T-cell (primary cell): ENCODE data around the gene USHBP1. TPM values are rescaled to one million over a fixed set of nuclear protein-coding genes. Genes with fewer than 3 reads are reported as not detected.

Experiments
- ATAC-seq, 4 experiments: fragments of 200-7000 bp in 3 of 4; fragments of 150-1000 bp in 1 of 4; cut with Tn5 transposase; replicated peaks in 1 of 4; 1 replicate in 3 of 4; 2 replicates in 1 of 4; pipeline ENCODE4 v1.10.0; 2021; ENCODE audit warnings: moderate library complexity in 3 of 4, mild to moderate bottlenecking in 2 of 4, moderate number of reproducible peaks in 1 of 4
- CTCF ChIA-PET, 2 donors: fragments of 300-600 bp; sonication (Branson Sonifier 250); formaldehyde crosslinking; loops; one replicate each; lab custom pipeline; 2022; ENCODE audit warnings: antibody characterized with exemption in 2 of 2; lab: Charles Lee
- POLR2A ChIA-PET, 2 donors: fragments of 300-600 bp; sonication (Branson Sonifier 250); formaldehyde crosslinking; loops; one replicate each; lab custom pipeline; 2022; ENCODE audit warnings: antibody characterized with exemption in 2 of 2; lab: Charles Lee
- DNase-seq, 35 experiments: peaks; one replicate each; pipeline versions ENCODE4 v3.0.0 to v3.0.0-alpha.2; 2013 to 2023
- H3K27ac ChIP-seq: one replicate; pipeline ENCODE4 v1.5.1; 2013; ENCODE audit warnings: low read length
- H3K27me3 ChIP-seq, 2 experiments: replicated peaks in 1 of 2; 1 replicate in 1 of 2; 2 replicates in 1 of 2; pipeline versions ENCODE4 v1.6.1 to v1.7.0; 2013; ENCODE audit warnings: low read length in 1 of 2, mixed read lengths in 1 of 2; ENCODE audit not compliant: control insufficient read depth in 2 of 2, insufficient read depth in 2 of 2; ENCODE audit errors: extremely low read depth in 1 of 2
- H3K36me3 ChIP-seq, 2 donors: 1 replicate in 1 of 2; 2 replicates in 1 of 2; pipeline versions ENCODE4 v1.6.1 to v1.7.0; 2013; ENCODE audit warnings: low read length in 1 of 2; ENCODE audit not compliant: control insufficient read depth in 2 of 2, insufficient read depth in 1 of 2; ENCODE audit errors: extremely low read depth in 1 of 2
- H3K4me1 ChIP-seq, 2 experiments: 1 replicate in 1 of 2; 2 replicates in 1 of 2; pipeline versions ENCODE4 v1.6.1 to v1.7.0; 2013; ENCODE audit warnings: low read length in 2 of 2, mixed read lengths in 1 of 2; ENCODE audit not compliant: insufficient read depth in 2 of 2, control insufficient read depth in 1 of 2; ENCODE audit errors: extremely low read depth in 1 of 2
- H3K4me3 ChIP-seq, 2 donors: 1 replicate in 1 of 2; 2 replicates in 1 of 2; pipeline versions ENCODE4 v1.5.1 to v1.7.0; 2013; ENCODE audit warnings: mild to moderate bottlenecking in 2 of 2, low read length in 1 of 2, moderate library complexity in 1 of 2; ENCODE audit not compliant: control insufficient read depth in 1 of 2; ENCODE audit errors: extremely low read depth in 1 of 2
- H3K9me3 ChIP-seq: 2 replicates; pipeline ENCODE4 v1.7.0; 2013
- H3K27ac Mint-ChIP-seq, 2 donors: one replicate each; pipeline ENCODE4 v1.8.0; 2020 to 2021; ENCODE audit warnings: mild to moderate bottlenecking in 2 of 2, mixed read lengths in 2 of 2
- H3K27me3 Mint-ChIP-seq, 2 donors: one replicate each; pipeline ENCODE4 v1.8.0; 2021 to 2022; ENCODE audit warnings: mixed read lengths in 2 of 2
- H3K36me3 Mint-ChIP-seq: one replicate; pipeline ENCODE4 v1.8.0; 2021; ENCODE audit warnings: mixed read lengths
- H3K4me1 Mint-ChIP-seq, 3 donors: one replicate each; pipeline ENCODE4 v1.8.0; 2020 to 2022; ENCODE audit warnings: mixed read lengths in 3 of 3, mild to moderate bottlenecking in 1 of 3
- H3K4me3 Mint-ChIP-seq, 3 donors: one replicate each; pipeline ENCODE4 v1.8.0; 2020 to 2022; ENCODE audit warnings: mild to moderate bottlenecking in 3 of 3, mixed read lengths in 3 of 3, moderate library complexity in 3 of 3
- H3K9me3 Mint-ChIP-seq, 3 donors: one replicate each; pipeline ENCODE4 v1.8.0; 2020 to 2022; ENCODE audit warnings: mixed read lengths in 3 of 3
- WGBS: methylation state at CpG from one replicate; pipeline ENCODE4 v1.1.5; 2013; ENCODE audit warnings: missing lambda C conversion rate; ENCODE audit not compliant: insufficient coverage; 5-methylcytosine and 5-hydroxymethylcytosine counted together
- total RNA-seq, 35 experiments: library from RNA in 6 of 35; stranded (reverse) in 6 of 35; fragments of 120-200 nt in 1 of 35; gene quantifications; one replicate each; pipeline versions ENCODE4 v1.2.1 to v1.2.4 and lab custom pipeline; 2013 to 2026

The USHBP1 gene
- total RNA-seq, 5 donors from 2014 or later (not counting 1 experiment from before 2014, with no cell fraction given), result 0.10 to 0.61 (median 0.38) TPM; not detected in 1

- Mint-ChIP-seq H3K27ac (peak within 1 kb of the TSS; percentile 99 to 100), H3K9me3 (no peaks in the 10 kb centered on the region), H3K4me3 (peak within 1 kb of the TSS; percentile 83 to 91 (median 84)), H3K27me3 (no peaks in the 10 kb centered on the region), H3K4me1 (peaks cover 11 to 19% (median 18%) of the 10 kb centered on the region in 3 donors), H3K36me3 (peaks cover 33% of the 10 kb centered on the region)
- WGBS, result 6% methylated on average over 49 of the region's 56 CpGs
- ChIA-PET POLR2A (interaction anchor here in 1 of 2 donors (0.7 kb wide), 1 partner anchor 113 kb away, joined by 3 read pairs; no protein-coding TSS in a partner anchor), CTCF (interaction anchor here in 1 of 2 donors (0.7 to 1.0 kb wide), 3 partner anchors 11 to 52 kb away, joined by 3 to 4 read pairs (median 3); partner anchors contain the start of genes BABAM1 and OCEL1)
- Histone ChIP-seq H3K36me3 (peaks cover 20 to 37% of the 10 kb centered on the region in 2 donors), H3K27me3 (no peaks in the 10 kb centered on the region), H3K9me3 (no peaks in the 10 kb centered on the region), H3K4me3 (peak within 1 kb of the TSS; percentile 72 to 87), H3K4me1 (peaks cover 0 to 19% of the 10 kb centered on the region in 2 experiments), H3K27ac (peak within 1 kb of the TSS; percentile 92)
- ATAC-seq (peak; percentile 92 to 97 (median 96)), DNase-seq (peak; percentile 73 to 94 (median 88))
Measured at GRCh38 chr19:17215127-17215971, 49.2 kb downstream of the USHBP1 start, which contains the start of gene USE1. USE1 (plus strand) TSS chr19:17215357; CDS start chr19:17215406, 49 bp downstream.

- H3K9me3 Mint-ChIP-seq, result no peaks in the 10 kb centered on the region
- H3K4me3 Mint-ChIP-seq, result peak overlapping the region; percentile 83 to 91 (median 84)
- H3K27ac Mint-ChIP-seq, result peak overlapping the region; percentile 99 to 100
- Histone ChIP-seq H3K27me3 (no peaks in the 10 kb centered on the region), H3K9me3 (no peaks in the 10 kb centered on the region), H3K36me3 (peaks cover 20 to 45% of the 10 kb centered on the region in 2 donors), H3K4me1 (peaks cover 0 to 19% of the 10 kb centered on the region in 2 experiments), H3K27ac (peak overlapping the region; percentile 92), H3K4me3 (peak overlapping the region; percentile 72 to 87)
- H3K27me3 Mint-ChIP-seq, result no peaks in the 10 kb centered on the region
- CTCF ChIA-PET, result interaction anchor here (0.5 to 1.0 kb wide), 4 partner anchors 12 to 139 kb away, joined by 3 to 9 read pairs (median 4); partner anchors contain the start of genes BABAM1 (in 1 of the 2), MYO9B (in 1 of the 2) and OCEL1 (in 1 of the 2)
- H3K36me3 Mint-ChIP-seq, result peaks cover 35% of the 10 kb centered on the region
- ATAC-seq (peak in 1 of 4 experiments; percentile 3), DNase-seq (no peak)
- peaks cover 11 to 18% (median 15%) of the 10 kb centered on the region in 3 donors for H3K4me1 Mint-ChIP-seq
- POLR2A ChIA-PET, result no interaction called here
- WGBS, result 48% methylated on average over 7 of the region's 16 CpGs
Measured at GRCh38 chr19:17214508-17215126, 49.9 kb downstream of the USHBP1 start.

- Histone ChIP-seq H3K36me3 (peaks cover 17 to 51% of the 10 kb centered on the region in 2 donors), H3K9me3 (no peaks in the 10 kb centered on the region), H3K27ac (no peak overlapping the region), H3K4me3 (no peak overlapping the region), H3K4me1 (peaks cover 0 to 24% of the 10 kb centered on the region in 2 experiments), H3K27me3 (no peaks in the 10 kb centered on the region)
- H3K9me3 Mint-ChIP-seq, result no peaks in the 10 kb centered on the region
- POLR2A ChIA-PET, result no interaction called here
- H3K4me3 Mint-ChIP-seq, result no peak overlapping the region
- ATAC-seq (no peak), DNase-seq (no peak)
- 94% methylated on average over 4 of the region's 5 CpGs for WGBS
- H3K27me3 Mint-ChIP-seq, result no peaks in the 10 kb centered on the region
- H3K36me3 Mint-ChIP-seq, result peaks cover 35% of the 10 kb centered on the region
- peak overlapping the region in 1 of 2 donors; percentile 34 for H3K27ac Mint-ChIP-seq
- H3K4me1 Mint-ChIP-seq, result peaks cover 11 to 22% (median 15%) of the 10 kb centered on the region in 3 donors
- CTCF ChIA-PET, result no interaction called here
Measured at GRCh38 chr19:17213334-17213733, 51.2 kb downstream of the USHBP1 start.

- Mint-ChIP-seq H3K36me3 (peaks cover 26% of the 10 kb centered on the region), H3K27ac (no peak overlapping the region), H3K4me1 (peaks cover 11 to 22% (median 15%) of the 10 kb centered on the region in 3 donors), H3K4me3 (no peak overlapping the region), H3K27me3 (no peaks in the 10 kb centered on the region), H3K9me3 (no peaks in the 10 kb centered on the region)
- peaks cover 0 to 24% of the 10 kb centered on the region in 2 experiments for H3K4me1 ChIP-seq
- DNase-seq, result no peak
- peaks cover 9 to 41% of the 10 kb centered on the region in 2 donors for H3K36me3 ChIP-seq
- POLR2A ChIA-PET, result no interaction called here
- CTCF ChIA-PET, result interaction anchor here in 1 of 2 donors (0.7 kb wide), 1 partner anchor 160 kb away, joined by 3 read pairs; no protein-coding TSS in a partner anchor
- no peak overlapping the region for H3K27ac ChIP-seq
- no peak for ATAC-seq
- no peak overlapping the region for H3K4me3 ChIP-seq
- no peaks in the 10 kb centered on the region for H3K27me3 ChIP-seq
- no peaks in the 10 kb centered on the region for H3K9me3 ChIP-seq
- 96% methylated on average over 50 of the region's 58 CpGs for WGBS
Measured at GRCh38 chr19:17211547-17212446, 52.7 kb downstream of the USHBP1 start.

- H3K36me3 Mint-ChIP-seq, result peaks cover 25% of the 10 kb centered on the region
- no peak for DNase-seq
- H3K9me3 Mint-ChIP-seq, result no peaks in the 10 kb centered on the region
- H3K27me3 Mint-ChIP-seq, result no peaks in the 10 kb centered on the region
- H3K4me1 Mint-ChIP-seq, result peaks cover 9 to 16% (median 10%) of the 10 kb centered on the region in 3 donors
- 96% methylated on average over 12 of the region's 14 CpGs for WGBS
- ATAC-seq, result no peak
- Histone ChIP-seq H3K4me1 (peaks cover 0 to 15% of the 10 kb centered on the region in 2 experiments), H3K27me3 (no peaks in the 10 kb centered on the region), H3K9me3 (no peaks in the 10 kb centered on the region), H3K4me3 (no peak overlapping the region), H3K27ac (no peak overlapping the region), H3K36me3 (peaks cover 8 to 53% of the 10 kb centered on the region in 2 donors)
- POLR2A ChIA-PET, result no interaction called here
- no peak overlapping the region for H3K4me3 Mint-ChIP-seq
- no peak overlapping the region for H3K27ac Mint-ChIP-seq
- CTCF ChIA-PET, result no interaction called here
Measured at GRCh38 chr19:17210296-17210695, 54.2 kb downstream of the USHBP1 start.
